ENCODE results near the gene TGFB1. TPM values are rescaled to one million over a fixed set of nuclear protein-coding genes. Genes with fewer than 3 reads are reported as not detected.

TGFB1 gene
- total RNA-seq, 1 experiment from 2014 or later = 42.6 TPM

- CTCF ChIA-PET = no interaction called here
- TF ChIP-seq TCF7L2 (IDR thresholded peaks at IDR 0.05; ENCODE audit: low read depth, low read length) (no peak), POLR2AphosphoS5 (IDR thresholded peaks at IDR 0.05; ENCODE audit: low read depth, low read length) (no peak), SIN3A (IDR thresholded peaks at IDR 0.05; ENCODE audit: borderline replicate concordance, insufficient read depth, low read depth, low read length) (no peak)
- TF ChIP-seq, protein P1, sequence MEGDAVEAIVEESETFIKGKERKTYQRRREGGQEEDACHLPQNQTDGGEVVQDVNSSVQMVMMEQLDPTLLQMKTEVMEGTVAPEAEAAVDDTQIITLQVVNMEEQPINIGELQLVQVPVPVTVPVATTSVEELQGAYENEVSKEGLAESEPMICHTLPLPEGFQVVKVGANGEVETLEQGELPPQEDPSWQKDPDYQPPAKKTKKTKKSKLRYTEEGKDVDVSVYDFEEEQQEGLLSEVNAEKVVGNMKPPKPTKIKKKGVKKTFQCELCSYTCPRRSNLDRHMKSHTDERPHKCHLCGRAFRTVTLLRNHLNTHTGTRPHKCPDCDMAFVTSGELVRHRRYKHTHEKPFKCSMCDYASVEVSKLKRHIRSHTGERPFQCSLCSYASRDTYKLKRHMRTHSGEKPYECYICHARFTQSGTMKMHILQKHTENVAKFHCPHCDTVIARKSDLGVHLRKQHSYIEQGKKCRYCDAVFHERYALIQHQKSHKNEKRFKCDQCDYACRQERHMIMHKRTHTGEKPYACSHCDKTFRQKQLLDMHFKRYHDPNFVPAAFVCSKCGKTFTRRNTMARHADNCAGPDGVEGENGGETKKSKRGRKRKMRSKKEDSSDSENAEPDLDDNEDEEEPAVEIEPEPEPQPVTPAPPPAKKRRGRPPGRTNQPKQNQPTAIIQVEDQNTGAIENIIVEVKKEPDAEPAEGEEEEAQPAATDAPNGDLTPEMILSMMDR (IDR thresholded peaks at IDR 0.05) = no peak
- TF ChIP-seq, protein P2, sequence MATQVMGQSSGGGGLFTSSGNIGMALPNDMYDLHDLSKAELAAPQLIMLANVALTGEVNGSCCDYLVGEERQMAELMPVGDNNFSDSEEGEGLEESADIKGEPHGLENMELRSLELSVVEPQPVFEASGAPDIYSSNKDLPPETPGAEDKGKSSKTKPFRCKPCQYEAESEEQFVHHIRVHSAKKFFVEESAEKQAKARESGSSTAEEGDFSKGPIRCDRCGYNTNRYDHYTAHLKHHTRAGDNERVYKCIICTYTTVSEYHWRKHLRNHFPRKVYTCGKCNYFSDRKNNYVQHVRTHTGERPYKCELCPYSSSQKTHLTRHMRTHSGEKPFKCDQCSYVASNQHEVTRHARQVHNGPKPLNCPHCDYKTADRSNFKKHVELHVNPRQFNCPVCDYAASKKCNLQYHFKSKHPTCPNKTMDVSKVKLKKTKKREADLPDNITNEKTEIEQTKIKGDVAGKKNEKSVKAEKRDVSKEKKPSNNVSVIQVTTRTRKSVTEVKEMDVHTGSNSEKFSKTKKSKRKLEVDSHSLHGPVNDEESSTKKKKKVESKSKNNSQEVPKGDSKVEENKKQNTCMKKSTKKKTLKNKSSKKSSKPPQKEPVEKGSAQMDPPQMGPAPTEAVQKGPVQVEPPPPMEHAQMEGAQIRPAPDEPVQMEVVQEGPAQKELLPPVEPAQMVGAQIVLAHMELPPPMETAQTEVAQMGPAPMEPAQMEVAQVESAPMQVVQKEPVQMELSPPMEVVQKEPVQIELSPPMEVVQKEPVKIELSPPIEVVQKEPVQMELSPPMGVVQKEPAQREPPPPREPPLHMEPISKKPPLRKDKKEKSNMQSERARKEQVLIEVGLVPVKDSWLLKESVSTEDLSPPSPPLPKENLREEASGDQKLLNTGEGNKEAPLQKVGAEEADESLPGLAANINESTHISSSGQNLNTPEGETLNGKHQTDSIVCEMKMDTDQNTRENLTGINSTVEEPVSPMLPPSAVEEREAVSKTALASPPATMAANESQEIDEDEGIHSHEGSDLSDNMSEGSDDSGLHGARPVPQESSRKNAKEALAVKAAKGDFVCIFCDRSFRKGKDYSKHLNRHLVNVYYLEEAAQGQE (IDR thresholded peaks at IDR 0.05; ENCODE audit: insufficient read depth in 1 of 2, low read depth in 2 of 2, low read length in 1 of 2) = no peak
- Histone ChIP-seq H3K36me3 (ENCODE audit: control insufficient read depth, insufficient read depth, low read length) (no peaks in the 10 kb centered on the region), H3K4me1 (ENCODE audit: control insufficient read depth, insufficient read depth, low read length) (peaks cover 20% of the 10 kb centered on the region), H3K4me3 (ENCODE audit: low read depth in 2 of 2, low read length in 2 of 2) (no peak overlapping the region), H3K27ac (ENCODE audit: low read length) (no peak overlapping the region), H3K9me3 (ENCODE audit: control insufficient read depth, insufficient read depth, low read depth, low read length) (no peaks in the 10 kb centered on the region), H3K27me3 (ENCODE audit: control insufficient read depth, insufficient read depth, low read length) (no peaks in the 10 kb centered on the region)
- in situ Hi-C loops (cut with HindIII; ENCODE audit: low pct_unique_long_range_greater_than_20kb, low sequenced_read_pairs) (no loop called here), intact Hi-C loops (cut with micrococcal nuclease; ENCODE audit: unreplicated experiment) (no loop called here)
- POLR2A ChIA-PET = no interaction called here
- ATAC-seq = no peak
- DNase-seq (ENCODE audit: low read depth, low spot score) = no peak
- no TSS peak for BruUV-seq (replicated peaks)
Observed at GRCh38 chr19:41318696-41319499, 34.8 kb downstream of the TGFB1 start.

DNA sequence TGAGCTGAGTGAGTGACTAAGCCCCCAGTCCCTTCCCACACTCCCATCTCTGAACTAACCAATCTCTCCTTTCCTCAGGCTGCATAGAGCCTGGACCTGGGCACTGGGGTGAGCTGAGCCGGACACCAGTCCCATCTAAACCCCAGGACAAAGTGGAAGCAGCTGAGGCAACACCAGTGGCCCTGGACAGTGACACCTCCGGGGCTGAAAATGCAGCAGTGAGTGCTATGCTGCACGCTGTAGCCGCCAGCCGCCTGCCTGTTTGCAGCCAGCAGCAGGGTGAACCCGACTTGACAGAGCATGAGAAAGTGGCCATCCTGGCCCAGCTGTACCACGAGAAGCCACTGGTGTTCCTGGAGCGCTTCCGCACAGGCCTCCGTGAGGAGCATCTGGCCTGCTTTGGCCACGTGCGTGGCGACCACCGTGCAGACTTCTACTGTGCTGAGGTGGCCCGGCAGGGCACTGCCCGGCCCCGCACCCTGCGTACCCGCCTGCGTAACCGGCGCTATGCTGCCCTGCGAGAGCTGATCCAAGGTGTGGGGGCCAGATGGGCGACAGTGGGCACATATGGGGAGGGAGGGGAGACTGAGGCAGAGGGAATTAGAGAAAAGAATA, 37.3 kb downstream of the TGFB1 start:
- H3K36me3 ChIP-seq (ENCODE audit: control insufficient read depth, insufficient read depth, low read length) = no peaks in the 10 kb centered on the region
- no peak for TF ChIP-seq SIN3A (IDR thresholded peaks at IDR 0.05; ENCODE audit: borderline replicate concordance, insufficient read depth, low read depth, low read length)
- TF ChIP-seq, protein P1 (IDR thresholded peaks at IDR 0.05) = no peak
- no peak for TF ChIP-seq POLR2AphosphoS5 (IDR thresholded peaks at IDR 0.05; ENCODE audit: low read depth, low read length)
- no peak for TF ChIP-seq TCF7L2 (IDR thresholded peaks at IDR 0.05; ENCODE audit: low read depth, low read length)
- TF ChIP-seq, protein P2 (IDR thresholded peaks at IDR 0.05; ENCODE audit: insufficient read depth in 1 of 2, low read depth in 2 of 2, low read length in 1 of 2) = no peak
- H3K4me3 ChIP-seq (ENCODE audit: low read depth in 2 of 2, low read length in 2 of 2) = no peak overlapping the region
- BruUV-seq (replicated peaks) = no TSS peak
- ChIA-PET CTCF (no interaction called here), POLR2A (no interaction called here)
- H3K27me3 ChIP-seq (ENCODE audit: control insufficient read depth, insufficient read depth, low read length) = no peaks in the 10 kb centered on the region
- H3K4me1 ChIP-seq (ENCODE audit: control insufficient read depth, insufficient read depth, low read length) = no peaks in the 10 kb centered on the region
- ATAC-seq (no peak), DNase-seq (ENCODE audit: low read depth, low spot score) (no peak)
- no peaks in the 10 kb centered on the region for H3K9me3 ChIP-seq (ENCODE audit: control insufficient read depth, insufficient read depth, low read depth, low read length)
- intact Hi-C loops (cut with micrococcal nuclease; ENCODE audit: unreplicated experiment) (no loop called here), in situ Hi-C loops (cut with HindIII; ENCODE audit: low pct_unique_long_range_greater_than_20kb, low sequenced_read_pairs) (no loop called here)
- H3K27ac ChIP-seq (ENCODE audit: low read length) = no peak overlapping the region
